ENCODE results near the gene SETMAR.

DNA sequence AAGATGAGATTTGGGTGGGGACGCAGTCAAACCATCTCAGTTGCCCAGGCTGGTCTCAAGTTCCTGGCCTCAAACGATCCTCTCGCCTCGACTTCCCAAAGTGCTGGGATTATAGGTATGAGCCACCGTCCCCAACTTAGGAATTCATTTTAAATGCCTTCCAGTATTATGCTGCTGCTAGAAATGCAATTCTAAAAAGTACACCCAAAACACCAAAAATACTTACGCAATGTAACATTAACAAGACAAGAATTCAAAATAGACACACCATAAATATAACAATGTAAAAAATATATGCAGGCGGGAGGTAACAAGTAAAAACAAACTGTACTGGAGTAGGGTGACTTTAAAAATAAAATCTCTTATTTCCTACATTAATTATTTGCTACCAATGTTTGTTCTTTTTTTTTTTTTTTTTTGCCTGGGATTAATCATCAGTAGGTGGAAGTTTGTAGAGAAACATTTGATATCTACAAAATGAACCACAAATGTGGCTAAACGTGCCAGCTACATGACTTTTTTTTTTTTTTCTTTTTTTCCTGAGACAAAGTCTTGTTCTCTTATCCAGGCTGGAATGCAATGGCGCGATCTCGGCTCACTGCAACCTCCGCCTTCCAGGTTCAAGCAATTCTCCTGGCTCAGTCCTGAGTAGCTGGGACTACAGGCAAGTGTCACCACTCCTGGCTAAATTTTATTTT lies 56.8 kb downstream of the SETMAR start:
- TF ChIP-seq, protein P1, sequence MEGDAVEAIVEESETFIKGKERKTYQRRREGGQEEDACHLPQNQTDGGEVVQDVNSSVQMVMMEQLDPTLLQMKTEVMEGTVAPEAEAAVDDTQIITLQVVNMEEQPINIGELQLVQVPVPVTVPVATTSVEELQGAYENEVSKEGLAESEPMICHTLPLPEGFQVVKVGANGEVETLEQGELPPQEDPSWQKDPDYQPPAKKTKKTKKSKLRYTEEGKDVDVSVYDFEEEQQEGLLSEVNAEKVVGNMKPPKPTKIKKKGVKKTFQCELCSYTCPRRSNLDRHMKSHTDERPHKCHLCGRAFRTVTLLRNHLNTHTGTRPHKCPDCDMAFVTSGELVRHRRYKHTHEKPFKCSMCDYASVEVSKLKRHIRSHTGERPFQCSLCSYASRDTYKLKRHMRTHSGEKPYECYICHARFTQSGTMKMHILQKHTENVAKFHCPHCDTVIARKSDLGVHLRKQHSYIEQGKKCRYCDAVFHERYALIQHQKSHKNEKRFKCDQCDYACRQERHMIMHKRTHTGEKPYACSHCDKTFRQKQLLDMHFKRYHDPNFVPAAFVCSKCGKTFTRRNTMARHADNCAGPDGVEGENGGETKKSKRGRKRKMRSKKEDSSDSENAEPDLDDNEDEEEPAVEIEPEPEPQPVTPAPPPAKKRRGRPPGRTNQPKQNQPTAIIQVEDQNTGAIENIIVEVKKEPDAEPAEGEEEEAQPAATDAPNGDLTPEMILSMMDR (IDR thresholded peaks at IDR 0.05): no peak
- no peak for TF ChIP-seq POLR2A (IDR thresholded peaks at IDR 0.05)
